Measurements from ENCODE around the gene AMOTL1. TPM values are rescaled to one million over a fixed set of nuclear protein-coding genes. Genes with fewer than 3 reads are reported as not detected.

Gene AMOTL1
- total RNA-seq, 2 donors from 2014 or later, result 45.0 to 60.0 TPM

- 95 to 96% methylated on average over 3 to 4 of the region's 4 CpGs for WGBS, 2 experiments (ENCODE audit: insufficient coverage in 1 of 2, insufficient read length in 1 of 2)
- no peak overlapping the region for H3K9ac ChIP-seq (ENCODE audit: extremely low read depth, low read length, poor library complexity, severe bottlenecking)
- H3K4me3 ChIP-seq (ENCODE audit: low read length), result no peak overlapping the region
- H3K4me1 Mint-ChIP-seq, result peaks cover 37% of the 10 kb centered on the region
- peak overlapping the region; percentile 7 for H3K27ac Mint-ChIP-seq
- H3K27me3 ChIP-seq (ENCODE audit: control insufficient read depth, insufficient read depth, low read length, poor library complexity, severe bottlenecking), result no peaks in the 10 kb centered on the region
- no peaks in the 10 kb centered on the region for H3K27me3 Mint-ChIP-seq (ENCODE audit: insufficient read depth)
- no peaks in the 10 kb centered on the region for H3K9me3 Mint-ChIP-seq
- H3K27ac ChIP-seq (ENCODE audit: low read depth, low read length), result no peak overlapping the region
- no peaks in the 10 kb centered on the region for H3K9me3 ChIP-seq (ENCODE audit: control insufficient read depth, low read length)
- DNase-seq, result no peak
- peaks cover 27% of the 10 kb centered on the region for H3K4me1 ChIP-seq (ENCODE audit: control insufficient read depth, insufficient read depth, low read length)
- peaks cover 69% of the 10 kb centered on the region for H3K36me3 Mint-ChIP-seq (ENCODE audit: low read depth)
- peaks cover 99% of the 10 kb centered on the region for H3K36me3 ChIP-seq (ENCODE audit: control insufficient read depth, insufficient read depth, low read length)
- H3K4me3 Mint-ChIP-seq, result no peak overlapping the region
- no peak for TF ChIP-seq CTCF (conservative IDR thresholded peaks at IDR 0.05)
Observed at GRCh38 chr11:94832604-94833235, 64.6 kb downstream of the AMOTL1 start.

GRCh38 chr11:94834911-94835593, 66.9 kb downstream of the AMOTL1 start:
- Histone ChIP-seq H3K27ac (ENCODE audit: low read depth, low read length) (no peak overlapping the region), H3K36me3 (ENCODE audit: control insufficient read depth, insufficient read depth, low read length) (peaks cover 100% of the 10 kb centered on the region), H3K4me3 (ENCODE audit: low read length) (no peak overlapping the region), H3K9ac (ENCODE audit: extremely low read depth, low read length, poor library complexity, severe bottlenecking) (no peak overlapping the region), H3K9me3 (ENCODE audit: control insufficient read depth, low read length) (no peaks in the 10 kb centered on the region), H3K27me3 (ENCODE audit: control insufficient read depth, insufficient read depth, low read length, poor library complexity, severe bottlenecking) (no peaks in the 10 kb centered on the region), H3K4me1 (ENCODE audit: control insufficient read depth, insufficient read depth, low read length) (peaks cover 24% of the 10 kb centered on the region)
- no peak overlapping the region for H3K4me3 Mint-ChIP-seq
- peaks cover 62% of the 10 kb centered on the region for H3K36me3 Mint-ChIP-seq (ENCODE audit: low read depth)
- H3K9me3 Mint-ChIP-seq, result no peaks in the 10 kb centered on the region
- H3K27ac Mint-ChIP-seq, result no peak overlapping the region
- WGBS, 2 experiments (ENCODE audit: insufficient coverage in 1 of 2, insufficient read length in 1 of 2), result 93 to 95% methylated on average over 3 to 4 of the region's 4 CpGs
- TF ChIP-seq CTCF (conservative IDR thresholded peaks at IDR 0.05), result no peak
- peaks cover 30% of the 10 kb centered on the region for H3K4me1 Mint-ChIP-seq
- no peak for DNase-seq
- no peaks in the 10 kb centered on the region for H3K27me3 Mint-ChIP-seq (ENCODE audit: insufficient read depth)

- Histone ChIP-seq H3K27ac (ENCODE audit: low read depth, low read length) (no peak overlapping the region), H3K36me3 (ENCODE audit: control insufficient read depth, insufficient read depth, low read length) (peaks cover 98% of the 10 kb centered on the region), H3K27me3 (ENCODE audit: control insufficient read depth, insufficient read depth, low read length, poor library complexity, severe bottlenecking) (no peaks in the 10 kb centered on the region), H3K4me1 (ENCODE audit: control insufficient read depth, insufficient read depth, low read length) (peaks cover 22% of the 10 kb centered on the region), H3K9me3 (ENCODE audit: control insufficient read depth, low read length) (no peaks in the 10 kb centered on the region), H3K4me3 (ENCODE audit: low read length) (no peak overlapping the region), H3K9ac (ENCODE audit: extremely low read depth, low read length, poor library complexity, severe bottlenecking) (no peak overlapping the region)
- H3K4me3 Mint-ChIP-seq, result no peak overlapping the region
- WGBS, 2 experiments (ENCODE audit: insufficient coverage in 1 of 2, insufficient read length in 1 of 2), result 92 to 96% methylated on average over 2 of the region's 2 CpGs
- DNase-seq, result no peak
- peaks cover 30% of the 10 kb centered on the region for H3K4me1 Mint-ChIP-seq
- no peaks in the 10 kb centered on the region for H3K9me3 Mint-ChIP-seq
- no peaks in the 10 kb centered on the region for H3K27me3 Mint-ChIP-seq (ENCODE audit: insufficient read depth)
- H3K27ac Mint-ChIP-seq, result no peak overlapping the region
- peaks cover 61% of the 10 kb centered on the region for H3K36me3 Mint-ChIP-seq (ENCODE audit: low read depth)
- TF ChIP-seq CTCF (conservative IDR thresholded peaks at IDR 0.05), result no peak
Observed at GRCh38 chr11:94835594-94835927, 67.4 kb downstream of the AMOTL1 start.
